ENCODE measurements around the gene PPP2CA.

GRCh38 chr5:134148316-134148715 is 77.6 kb downstream of the PPP2CA start:
- no peak for TF ChIP-seq POLR2AphosphoS5 (IDR thresholded peaks at IDR 0.05)
- TF ChIP-seq CTCF (IDR thresholded peaks at IDR 0.05): no peak
